GM21576 (cell line): ENCODE data around the gene HTRA3.
"Not testable (repeated sequence)": the region's sequence is repeated elsewhere in the genome, so short reads cannot be mapped to it uniquely, and the experiment has no call there.

Experiments used
- ATAC-seq: cut with Tn5 transposase; IDR thresholded peaks from one replicate; pipeline ENCODE4 v1.9.1; 2021; ENCODE audit warnings: mild to moderate bottlenecking, moderate library complexity; ENCODE audit not compliant: unreplicated experiment

Gene HTRA3

GRCh38 chr4:8336412-8337075 is 67.0 kb downstream of the HTRA3 start:
- no peak for ATAC-seq

GRCh38 chr4:8338351-8338961 is 68.9 kb downstream of the HTRA3 start:
- ATAC-seq = no peak

GRCh38 chr4:8340781-8341241 is 71.3 kb downstream of the HTRA3 start:
- no peak for ATAC-seq

GRCh38 chr4:8341281-8341680 is 71.7 kb downstream of the HTRA3 start:
- ATAC-seq = not testable (repeated sequence)

- ATAC-seq = no peak
Observed at GRCh38 chr4:8341691-8342090, 72.1 kb downstream of the HTRA3 start.

GRCh38 chr4:8342651-8343261 is 73.2 kb downstream of the HTRA3 start:
- no peak for ATAC-seq

GRCh38 chr4:8343262-8343966 is 73.9 kb downstream of the HTRA3 start:
- ATAC-seq = no peak

- ATAC-seq = no peak
Observed at GRCh38 chr4:8343967-8344331, 74.4 kb downstream of the HTRA3 start.

GRCh38 chr4:8344377-8344776 is 74.8 kb downstream of the HTRA3 start:
- no peak for ATAC-seq

- ATAC-seq = no peak
Observed at GRCh38 chr4:8345053-8345945, 75.7 kb downstream of the HTRA3 start.

- ATAC-seq = no peak
Observed at GRCh38 chr4:8345946-8346814, 76.6 kb downstream of the HTRA3 start.

DNA sequence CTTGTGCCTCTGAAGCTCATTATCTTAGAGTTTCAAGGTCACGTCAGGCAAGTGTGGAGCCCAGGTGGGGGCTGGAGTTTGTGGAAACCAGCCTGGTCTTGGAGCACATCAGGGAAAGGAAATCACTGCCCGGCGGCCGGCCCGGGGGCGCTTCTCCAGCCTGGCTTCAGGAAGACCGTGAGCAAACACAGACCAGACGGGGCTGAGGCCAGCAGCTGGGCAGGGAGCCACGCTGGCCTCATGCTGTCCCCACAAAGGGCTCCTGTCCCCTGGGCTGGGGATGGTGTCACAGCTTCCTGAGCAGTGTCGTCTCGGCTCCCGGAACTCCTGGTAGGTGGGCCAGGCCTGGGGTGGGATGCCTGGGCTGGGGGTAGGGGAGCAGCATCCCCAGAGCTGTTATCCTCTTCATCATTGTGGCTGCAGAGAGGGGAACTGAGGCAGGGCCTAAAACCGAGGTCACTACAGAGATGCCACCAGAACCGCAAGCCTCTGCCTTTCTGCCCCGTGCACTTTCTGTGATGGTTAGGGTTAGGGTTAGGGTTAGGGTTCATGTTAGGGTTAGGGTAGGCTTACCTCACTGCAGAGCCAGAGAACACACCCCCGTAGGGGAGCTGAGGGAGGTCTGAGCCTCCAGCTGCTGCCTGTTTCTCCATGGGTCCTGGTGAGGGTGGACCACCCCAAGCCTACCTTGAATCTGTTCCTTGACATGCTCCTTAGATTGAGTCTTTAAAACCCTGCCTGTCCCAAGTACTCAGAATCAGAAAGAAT is 77.5 kb downstream of the HTRA3 start:
- ATAC-seq = no peak

DNA sequence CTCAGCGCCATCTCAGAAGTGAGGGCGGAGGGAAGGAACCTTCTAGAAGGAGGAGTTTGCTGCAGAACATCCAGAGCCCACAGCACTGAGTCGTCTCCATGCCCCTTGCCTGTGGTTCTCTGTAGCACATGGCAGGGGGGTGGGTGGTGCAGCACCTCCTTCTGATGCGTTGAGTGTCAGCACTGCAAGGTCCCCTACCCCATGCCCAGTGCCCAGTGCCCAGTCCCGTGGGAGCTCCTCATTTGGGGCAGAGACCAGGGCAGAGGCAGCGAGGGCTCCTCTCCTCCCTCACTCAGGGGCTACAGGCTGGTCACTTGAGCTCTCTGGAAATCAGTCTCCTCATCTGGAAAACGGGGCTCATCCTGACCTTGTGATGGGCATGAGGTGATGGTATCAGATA is 78.1 kb downstream of the HTRA3 start:
- ATAC-seq = no peak

GRCh38 chr4:8348071-8348470 is 78.5 kb downstream of the HTRA3 start:
- ATAC-seq = no peak

DNA sequence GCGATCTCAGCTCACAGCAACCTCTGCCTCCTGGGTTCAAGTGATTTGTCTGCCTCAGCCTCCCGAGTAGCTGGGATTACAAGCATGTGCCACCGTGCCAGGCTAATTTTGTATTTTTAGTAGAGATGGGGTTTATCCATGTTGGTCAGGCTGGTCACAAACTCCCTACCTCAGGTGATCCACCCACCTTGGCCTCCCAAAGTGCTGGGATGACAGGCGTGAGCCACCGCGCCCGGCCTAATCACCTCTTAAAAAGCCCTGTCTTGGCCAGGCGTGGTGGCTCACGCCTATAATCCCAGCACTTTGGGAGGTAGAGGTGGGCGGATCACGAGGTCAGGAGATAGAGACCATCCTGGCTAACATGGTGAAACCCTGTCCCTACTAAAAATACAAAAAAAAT is 79.7 kb downstream of the HTRA3 start:
- ATAC-seq = not testable (repeated sequence)

GRCh38 chr4:8349664-8350236 is 80.2 kb downstream of the HTRA3 start:
- ATAC-seq = no peak

GRCh38 chr4:8350352-8350751 is 80.8 kb downstream of the HTRA3 start:
- ATAC-seq = no peak

- ATAC-seq = no peak
Observed at GRCh38 chr4:8350841-8351461, 81.4 kb downstream of the HTRA3 start.
